NCI-H146 (cell line): Measurements from ENCODE around the gene USP32.
"Not testable (repeated sequence)": the region's sequence is repeated elsewhere in the genome, so short reads cannot be mapped to it uniquely, and the experiment has no call there.

Experiments used
- DNase-seq: peaks from one replicate; lab custom pipeline; 2025; lab: John Stamatoyannopoulos, UW

Gene USP32

DNA sequence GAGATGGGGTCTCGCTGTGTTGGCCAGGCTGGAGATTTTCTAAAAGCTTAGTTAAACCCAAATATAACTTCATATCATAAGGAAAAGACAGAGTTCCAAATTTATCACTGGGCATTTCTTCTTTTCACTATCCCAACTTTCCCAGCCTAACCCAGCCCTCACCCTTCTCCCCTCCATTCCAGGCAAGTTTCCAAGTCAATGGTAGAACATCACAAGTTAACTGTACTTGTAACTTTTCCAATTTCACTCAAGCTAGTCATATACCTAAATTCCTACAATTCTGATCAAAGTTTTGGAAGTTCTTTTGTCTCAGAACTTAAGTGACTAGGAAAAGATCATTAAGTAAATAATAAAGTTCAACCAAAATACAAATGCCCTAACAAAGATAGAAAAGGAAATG, 61.2 kb downstream of the USP32 start:
- DNase-seq, result no peak

DNA sequence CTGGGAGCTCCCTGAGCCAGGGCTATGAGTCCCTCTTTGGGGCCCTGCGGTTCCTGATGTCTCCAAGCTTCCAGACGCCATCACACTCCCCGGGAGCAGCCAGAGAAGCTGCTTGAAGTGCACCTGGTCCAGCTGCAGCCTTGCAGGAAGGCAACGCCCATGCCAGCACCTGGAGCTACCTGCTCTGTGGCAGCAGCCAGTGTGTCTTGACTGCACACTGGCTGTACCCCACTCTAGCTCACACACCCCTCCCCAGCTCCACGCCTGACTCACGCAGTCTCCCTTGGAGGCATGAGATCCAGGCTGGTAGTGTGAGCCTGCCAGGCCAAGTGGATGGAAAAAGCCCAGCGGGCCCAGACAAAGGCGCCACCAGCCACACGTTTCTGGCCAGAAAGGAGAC, 63.3 kb downstream of the USP32 start:
- DNase-seq, result no peak

DNA sequence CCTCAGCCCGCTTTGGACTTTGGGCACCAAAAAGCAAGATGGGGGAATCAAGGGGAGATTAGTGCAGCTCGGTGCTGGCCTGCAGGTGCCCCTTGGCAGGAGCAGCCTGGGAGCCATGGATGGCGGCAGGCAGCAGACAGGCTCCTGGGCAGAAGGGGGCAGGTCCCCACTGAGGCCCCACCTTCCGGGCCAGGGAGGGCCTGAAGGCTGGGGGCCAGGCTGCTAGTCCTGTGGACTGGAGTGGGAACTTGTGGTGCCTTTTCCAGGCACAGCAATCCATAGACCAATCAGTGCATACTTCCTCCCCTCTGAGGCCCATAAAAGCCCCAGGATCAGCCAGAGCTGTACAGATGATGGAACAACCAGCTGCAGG, 64.0 kb downstream of the USP32 start:
- DNase-seq, result no peak

DNA sequence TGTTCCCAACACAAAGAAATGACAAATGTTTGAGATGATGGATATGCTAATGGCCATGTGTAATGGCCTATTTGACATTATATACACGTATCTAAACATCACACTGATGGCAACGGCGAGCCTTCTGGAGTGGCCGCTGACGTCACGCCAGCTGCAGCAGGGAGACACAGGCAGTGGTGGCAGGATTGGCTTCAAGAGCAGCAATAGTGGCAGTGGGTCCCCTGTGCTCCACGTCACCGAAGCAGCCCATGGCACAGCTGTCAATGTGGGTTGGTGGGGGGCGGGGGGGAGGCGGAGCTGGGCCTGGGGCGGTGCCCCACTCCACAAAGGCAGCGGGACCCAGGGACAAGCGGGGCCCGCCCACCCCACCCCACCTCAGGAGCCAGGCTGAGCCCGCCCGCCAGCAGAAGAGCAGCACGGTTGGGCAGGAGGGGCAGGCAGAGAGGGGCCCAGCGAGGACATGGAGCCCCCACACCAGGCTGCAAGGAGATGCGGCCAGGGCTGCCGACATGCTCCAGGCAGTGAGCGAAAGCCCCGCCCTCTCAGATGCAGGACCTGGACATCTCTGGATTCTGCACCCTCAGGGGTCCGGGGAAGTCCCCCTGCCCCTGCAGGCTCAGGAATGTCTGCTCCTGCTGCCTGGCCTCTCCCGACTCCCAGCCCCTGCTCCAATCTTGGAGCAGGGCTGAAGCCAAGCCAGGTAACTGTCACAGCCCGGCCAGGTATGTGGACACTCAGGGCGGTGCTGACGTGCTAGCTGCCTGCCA, 64.6 kb downstream of the USP32 start:
- no peak for DNase-seq

DNA sequence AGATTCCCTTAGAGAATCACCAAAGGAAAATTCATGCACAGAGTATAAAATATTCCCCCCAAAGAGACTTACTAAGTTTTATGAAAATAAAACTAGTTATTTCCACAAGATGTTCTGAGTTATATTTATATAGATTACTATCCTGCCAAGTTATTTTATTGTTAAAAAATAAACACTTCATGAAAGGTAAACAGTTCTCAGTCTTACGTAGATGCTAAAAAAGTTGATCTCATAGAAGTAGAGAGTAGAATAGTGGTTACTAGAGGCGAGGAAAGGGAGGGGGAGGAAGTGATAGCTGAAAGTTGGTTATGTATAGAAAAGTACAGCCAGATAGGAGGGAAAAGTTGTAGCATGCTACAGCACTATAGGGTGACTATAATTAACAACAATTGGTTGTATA, 65.2 kb downstream of the USP32 start:
- no peak for DNase-seq

DNA sequence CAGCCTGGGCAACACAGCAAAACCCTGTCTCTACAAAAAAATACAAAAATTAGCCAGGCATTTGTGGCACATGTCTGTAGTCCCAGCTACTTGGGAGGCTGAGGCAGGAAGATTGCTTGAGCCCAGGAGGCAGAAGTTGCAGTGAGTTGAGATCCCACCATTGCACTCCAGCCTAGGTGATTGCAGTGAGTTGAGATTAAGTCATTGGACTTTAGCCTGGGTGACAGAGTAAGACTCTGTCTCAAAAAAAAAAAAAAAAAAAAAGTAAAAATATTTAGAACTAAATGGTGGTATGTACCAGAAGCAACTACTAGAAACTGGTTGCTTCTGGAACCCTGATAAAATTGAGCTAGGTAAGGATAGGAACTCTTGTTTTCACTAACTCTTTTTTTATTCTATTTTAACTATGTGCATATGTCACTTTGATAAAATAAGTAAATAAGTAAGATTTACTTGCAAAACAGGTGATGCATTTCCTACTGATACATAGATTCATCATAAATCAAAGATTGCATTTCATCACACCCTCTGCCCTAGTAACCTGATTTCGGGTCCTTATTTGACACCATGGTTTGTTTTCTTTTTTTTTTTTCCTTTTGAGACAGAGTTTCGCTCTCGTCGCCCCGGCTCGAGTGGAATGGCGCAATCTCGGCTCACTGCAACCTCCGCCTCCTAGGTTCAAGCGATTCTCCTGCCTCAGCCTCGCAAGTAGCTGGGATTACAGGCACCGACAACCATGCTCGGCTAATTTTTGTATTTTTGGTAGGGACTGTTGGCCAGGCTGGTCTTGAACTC, 66.0 kb downstream of the USP32 start:
- DNase-seq, result no peak

DNA sequence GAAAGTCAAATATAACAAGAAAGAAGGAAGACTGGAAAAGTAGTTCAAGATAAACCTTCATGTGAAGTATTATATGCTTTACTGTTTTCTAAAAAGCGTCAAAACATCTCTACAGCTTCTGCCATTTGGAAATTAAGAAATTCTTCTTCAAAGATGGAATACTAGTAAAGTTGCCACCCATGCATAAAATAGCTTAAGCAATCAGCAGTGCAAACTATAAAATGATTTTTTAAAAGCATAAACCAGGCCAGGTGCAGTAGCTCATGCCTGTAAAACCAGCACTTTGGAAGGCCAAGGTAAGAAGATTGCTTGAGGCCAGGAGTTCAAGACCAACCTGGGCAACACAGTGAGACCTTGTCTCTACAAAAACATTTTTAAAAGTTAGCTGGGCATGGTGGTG, 68.2 kb downstream of the USP32 start:
- no peak for DNase-seq

DNA sequence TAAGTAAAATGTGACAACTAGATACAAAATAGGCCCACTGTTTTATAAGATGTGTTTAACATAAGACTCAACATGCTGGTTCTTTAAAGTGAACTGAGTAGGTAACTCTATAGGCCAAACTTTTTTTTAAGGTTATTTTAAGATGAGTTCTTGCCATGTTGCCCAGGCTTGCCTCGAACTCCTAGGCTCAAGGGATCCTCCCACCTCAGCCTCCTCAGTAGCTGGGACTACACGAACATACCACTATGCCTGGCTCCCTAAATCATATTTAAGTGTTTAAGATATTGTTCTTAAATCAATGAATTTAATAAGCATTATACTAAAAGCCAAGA, 69.9 kb downstream of the USP32 start:
- no peak for DNase-seq

DNA sequence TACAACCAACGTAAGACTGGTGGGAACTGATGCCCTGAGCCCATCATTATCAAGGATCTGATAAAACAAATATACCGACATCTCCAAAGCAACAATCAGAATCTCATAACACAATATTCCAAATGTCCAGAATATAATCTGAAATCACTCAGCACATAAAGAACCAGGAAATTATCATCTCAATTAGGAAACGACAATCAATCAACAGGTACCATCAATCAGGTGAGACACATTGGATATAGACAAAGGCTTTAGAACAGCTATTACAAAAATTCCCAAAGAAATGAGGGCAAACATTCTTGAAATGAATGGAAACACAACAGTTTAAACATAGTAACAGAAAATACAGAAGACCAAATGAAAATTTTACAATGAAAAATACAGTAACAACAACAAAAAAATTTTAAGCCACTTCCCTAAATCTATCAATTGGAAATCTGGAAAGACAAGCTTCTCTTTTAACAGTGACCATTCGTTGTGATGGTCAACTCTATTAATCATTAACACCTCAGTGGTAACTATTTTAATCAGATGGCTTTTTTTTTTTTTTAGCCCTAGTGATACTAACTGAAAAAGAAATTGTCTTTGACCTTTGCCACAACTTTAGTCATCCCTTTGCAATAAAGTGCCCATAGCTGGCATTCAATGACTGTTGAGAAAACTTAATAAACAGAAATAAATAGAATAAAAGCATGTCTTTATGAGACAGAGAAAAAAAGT, 70.4 kb downstream of the USP32 start:
- no peak for DNase-seq

DNA sequence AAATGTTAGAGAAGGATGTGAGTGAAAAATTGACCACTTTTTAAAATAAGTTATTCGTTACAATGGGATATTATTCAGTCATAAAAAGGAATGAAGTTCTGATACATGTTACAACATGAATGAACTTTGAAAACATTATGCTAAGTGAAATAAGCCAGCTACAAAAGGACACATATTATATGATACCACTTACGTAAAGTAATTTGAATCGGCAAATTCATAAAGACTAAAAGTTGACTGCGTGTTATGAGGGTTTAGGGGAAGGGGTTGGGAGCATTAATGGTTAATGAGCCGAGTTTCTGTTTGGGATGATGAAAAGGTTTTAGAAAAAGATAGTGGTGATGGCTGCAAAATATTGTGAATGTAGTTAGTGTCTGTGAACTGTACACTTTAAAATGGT, 73.1 kb downstream of the USP32 start:
- no peak for DNase-seq

DNA sequence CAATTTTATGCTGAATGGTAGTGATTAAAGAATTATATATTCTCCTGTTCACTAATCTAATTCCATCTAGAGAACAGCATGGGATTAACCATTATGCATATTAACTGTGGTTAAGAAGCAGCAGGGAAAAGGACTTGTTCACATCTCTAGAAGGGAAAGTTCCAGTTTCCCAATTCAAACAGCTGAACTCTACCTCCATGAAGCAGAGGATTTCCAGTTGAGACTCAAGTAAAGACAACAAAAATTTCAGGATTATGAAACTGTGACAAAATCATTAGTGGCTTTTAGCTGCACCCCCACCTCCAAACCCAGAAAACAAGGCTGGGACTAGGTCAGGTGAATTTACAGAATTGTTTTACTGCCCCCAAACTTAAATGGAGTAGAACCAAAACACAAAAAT, 73.6 kb downstream of the USP32 start:
- no peak for DNase-seq

DNA sequence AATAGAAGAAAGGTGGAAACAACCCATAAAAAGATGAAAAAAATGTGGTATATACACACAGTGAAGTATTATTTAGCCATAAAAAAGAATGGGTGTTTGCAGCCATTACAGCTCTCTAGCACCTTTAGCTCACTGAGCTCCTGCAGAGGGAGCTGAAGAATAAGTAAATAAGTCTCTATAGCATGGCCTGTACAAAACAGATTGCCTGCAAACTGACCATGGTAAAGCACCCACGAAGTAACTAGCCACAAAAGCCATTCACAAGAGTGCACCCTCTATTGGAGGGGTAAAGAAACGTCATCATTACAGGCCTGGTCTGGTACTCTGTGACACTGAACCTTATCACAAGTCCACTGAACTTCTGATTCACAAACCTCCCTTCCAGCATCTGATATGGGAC, 76.3 kb downstream of the USP32 start:
- no peak for DNase-seq

DNA sequence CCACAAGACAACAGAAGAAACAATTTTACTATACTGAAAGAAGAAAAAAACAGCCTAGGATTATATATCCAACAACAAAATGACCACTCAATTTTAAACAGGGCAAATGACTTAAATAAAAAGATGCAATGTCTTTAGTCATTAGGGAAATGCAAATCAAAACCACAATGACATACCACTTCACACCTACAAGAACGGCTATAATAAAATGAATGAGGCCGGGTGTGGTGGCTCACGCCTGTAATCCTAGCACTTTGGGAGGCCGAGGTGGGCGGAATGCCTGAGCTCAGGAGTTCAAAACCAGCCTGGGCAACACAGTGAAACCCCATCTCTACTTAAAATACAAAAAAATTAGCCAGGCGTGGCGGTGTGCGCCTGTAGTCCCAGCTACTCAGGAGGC, 77.0 kb downstream of the USP32 start:
- not testable (repeated sequence) for DNase-seq

DNA sequence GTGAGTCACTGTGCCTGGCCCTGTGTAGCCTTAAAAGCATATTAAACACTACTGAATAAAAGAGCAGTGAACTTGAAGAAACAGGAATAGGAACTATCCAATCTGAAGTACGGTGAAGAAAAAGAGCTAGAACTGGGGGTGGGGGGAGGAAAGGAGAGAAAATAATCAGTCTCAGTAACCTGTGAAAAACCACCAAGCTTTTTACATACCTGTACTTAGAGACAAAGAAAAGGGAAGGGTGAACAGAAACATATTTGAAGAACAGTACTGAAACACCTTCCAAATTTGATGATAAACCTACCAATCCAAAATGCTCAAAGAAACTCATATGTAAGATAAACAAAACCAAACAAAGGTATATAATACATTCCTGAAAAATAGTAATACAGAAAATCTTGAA, 77.5 kb downstream of the USP32 start:
- no peak for DNase-seq

DNA sequence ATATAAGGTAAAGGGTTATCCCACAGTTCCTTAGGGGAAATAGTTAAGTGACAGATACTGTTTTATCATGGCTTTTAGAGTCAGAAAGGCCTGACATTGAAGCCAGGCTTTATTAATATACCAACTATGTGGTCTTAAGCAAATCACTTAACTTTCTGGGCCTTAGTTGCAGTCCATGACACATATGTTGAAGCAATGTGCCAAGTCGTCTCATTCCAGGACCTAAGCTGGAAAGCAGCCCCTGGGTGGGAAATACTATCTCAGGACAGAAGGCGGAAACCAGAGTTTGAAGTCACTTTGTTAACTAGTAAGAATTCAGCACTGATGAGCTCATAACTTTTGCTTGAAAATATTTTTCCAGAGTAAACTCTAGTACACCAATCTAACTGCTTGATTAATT, 80.0 kb downstream of the USP32 start:
- no peak for DNase-seq

DNA sequence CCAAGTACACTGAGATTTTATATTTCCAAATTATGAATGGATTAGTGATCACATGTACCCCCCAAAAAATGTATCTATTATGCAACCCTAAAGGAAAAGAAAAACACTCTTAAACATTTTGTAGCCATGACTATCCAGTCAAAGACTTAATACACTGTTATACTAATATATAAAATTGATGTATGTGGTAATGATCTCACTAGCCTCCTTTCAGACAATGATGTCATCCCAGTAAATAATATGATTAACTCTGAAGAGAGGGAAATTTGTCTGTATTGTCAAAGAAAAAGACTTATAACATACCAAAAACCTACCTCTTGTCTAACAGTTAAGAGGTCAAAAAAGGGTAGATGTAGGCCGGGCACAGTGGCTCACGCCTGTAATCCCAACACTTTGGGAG, 80.7 kb downstream of the USP32 start:
- no peak for DNase-seq

DNA sequence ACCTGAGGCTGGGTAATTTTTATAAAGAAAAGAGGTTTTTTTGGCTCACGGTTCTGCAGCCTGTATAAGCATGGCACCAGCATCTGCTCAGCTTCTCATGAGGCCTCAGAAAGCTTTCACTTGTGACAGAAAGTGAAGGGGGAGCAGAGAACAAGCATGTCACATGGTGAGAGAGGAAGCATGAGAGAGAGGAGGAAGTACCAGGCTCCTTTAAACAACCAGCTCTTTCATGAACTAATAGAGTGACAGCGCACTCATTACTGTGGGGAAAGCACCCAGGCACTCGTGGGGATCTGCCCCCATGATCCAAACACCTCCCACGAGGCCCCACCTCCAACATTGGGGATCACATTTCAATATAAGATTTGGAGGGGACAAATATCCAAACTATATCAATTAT, 86.8 kb downstream of the USP32 start:
- no peak for DNase-seq

DNA sequence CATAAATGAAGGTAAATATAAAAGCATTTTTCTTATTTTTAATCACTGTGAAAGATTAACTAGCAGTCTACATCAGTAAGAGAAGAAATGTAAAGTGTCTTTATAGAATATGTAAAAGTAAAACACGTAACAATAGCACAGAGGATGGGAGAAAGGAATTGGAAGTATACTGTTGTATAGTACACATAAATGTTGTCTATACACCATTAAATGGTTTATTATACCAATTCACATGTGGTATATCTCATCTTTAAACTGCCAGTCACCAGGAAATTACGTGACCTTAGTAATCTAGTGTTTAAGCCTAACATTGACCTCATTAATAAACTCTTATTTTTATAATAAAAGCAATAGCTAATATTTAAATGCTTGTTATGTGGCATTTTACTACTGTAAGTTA, 87.4 kb downstream of the USP32 start:
- DNase-seq, result no peak

DNA sequence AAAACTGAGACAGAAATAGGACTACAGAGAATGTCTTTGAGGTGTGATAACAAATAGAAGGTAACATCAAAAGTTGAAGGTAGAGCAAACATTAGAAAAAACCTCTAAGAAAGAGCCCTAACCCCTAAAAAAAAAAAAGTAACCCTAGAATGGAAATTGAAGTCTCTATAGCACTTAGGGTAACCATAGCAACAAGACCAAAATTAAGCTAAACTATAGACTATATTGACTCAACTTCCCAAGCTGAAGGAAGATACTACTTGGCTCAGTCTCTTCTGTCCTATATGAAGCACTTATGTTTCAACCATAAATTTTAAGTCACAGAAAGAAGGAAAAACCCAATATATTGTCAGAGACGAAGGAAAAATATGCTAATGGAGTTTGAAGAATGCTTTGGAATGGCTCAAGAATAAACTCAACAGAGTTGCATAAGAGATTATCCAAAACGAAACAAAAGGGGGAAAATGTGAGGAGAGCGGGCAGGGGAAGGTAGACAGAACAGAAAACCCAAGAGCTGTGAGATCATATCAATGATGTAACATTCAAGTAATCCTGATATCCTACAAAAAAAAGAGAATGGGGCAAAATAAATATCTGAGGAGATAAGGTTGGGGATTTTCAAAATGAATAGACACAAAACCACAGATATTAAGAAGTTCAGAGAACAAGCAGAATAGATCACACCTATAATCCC, 88.4 kb downstream of the USP32 start:
- DNase-seq, result no peak

DNA sequence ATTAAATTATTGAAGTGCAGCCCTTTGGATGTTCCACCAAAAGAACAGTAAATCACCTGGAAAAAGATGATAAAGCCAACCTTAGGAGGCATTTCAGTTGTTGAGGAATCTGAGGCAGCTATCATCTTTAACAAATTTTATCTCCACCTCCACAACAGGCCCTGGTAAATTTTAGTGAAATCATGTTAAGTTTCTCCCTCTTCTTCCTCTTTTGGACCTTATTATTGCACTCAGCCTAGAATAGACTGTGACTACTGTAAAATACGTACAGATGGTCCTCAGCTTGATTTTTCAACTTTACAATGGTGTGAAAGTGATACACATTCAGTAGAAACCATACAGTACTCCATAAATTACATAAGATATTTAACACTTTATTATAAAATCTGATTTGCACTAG, 90.3 kb downstream of the USP32 start:
- DNase-seq, result no peak

DNA sequence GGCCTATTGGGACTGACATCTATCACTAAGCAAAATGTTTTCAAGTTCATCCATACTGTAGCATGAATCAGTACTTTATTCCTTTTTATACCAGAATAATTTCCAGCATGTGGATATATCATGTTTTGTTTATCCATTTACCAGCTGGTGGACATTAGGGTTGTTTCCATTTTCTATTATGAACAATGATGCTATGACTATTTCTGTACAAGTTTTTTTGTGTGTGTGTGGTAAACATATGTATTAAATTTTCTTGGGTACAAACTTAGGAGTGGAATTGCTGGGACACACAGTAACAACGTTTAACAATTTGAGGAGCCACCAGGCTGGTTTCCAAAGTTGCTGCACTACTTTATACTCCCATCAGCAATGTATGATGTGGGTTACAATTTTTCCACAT, 91.0 kb downstream of the USP32 start:
- no peak for DNase-seq

DNA sequence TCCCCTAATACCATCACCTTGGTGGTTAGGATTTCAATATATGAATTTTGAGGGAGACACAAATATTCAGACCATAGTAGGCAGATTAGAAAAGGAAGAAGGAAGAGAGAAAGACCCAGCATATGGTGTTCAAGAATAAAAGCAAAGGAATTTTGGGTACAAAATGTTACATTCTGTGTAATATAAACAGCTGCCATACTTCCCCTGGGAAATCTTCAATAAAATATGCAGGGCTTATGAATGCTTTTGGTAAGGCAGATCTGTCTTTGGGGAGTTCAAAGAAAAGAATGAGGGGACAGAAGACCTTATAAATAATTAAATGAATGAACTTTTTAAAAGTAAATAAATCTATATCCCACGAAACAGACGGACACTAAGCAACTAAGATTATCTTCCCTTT, 91.9 kb downstream of the USP32 start:
- no peak for DNase-seq
